Effector CD4-positive, alpha-beta T cell (primary cell): ENCODE data around the gene TFDP2.
"Not testable (repeated sequence)": the region's sequence is repeated elsewhere in the genome, so short reads cannot be mapped to it uniquely, and the experiment has no call there.

Source experiments
- DNase-seq: peaks from one replicate; pipeline ENCODE4 v3.0.0-alpha.2; 2020

Gene TFDP2

DNA sequence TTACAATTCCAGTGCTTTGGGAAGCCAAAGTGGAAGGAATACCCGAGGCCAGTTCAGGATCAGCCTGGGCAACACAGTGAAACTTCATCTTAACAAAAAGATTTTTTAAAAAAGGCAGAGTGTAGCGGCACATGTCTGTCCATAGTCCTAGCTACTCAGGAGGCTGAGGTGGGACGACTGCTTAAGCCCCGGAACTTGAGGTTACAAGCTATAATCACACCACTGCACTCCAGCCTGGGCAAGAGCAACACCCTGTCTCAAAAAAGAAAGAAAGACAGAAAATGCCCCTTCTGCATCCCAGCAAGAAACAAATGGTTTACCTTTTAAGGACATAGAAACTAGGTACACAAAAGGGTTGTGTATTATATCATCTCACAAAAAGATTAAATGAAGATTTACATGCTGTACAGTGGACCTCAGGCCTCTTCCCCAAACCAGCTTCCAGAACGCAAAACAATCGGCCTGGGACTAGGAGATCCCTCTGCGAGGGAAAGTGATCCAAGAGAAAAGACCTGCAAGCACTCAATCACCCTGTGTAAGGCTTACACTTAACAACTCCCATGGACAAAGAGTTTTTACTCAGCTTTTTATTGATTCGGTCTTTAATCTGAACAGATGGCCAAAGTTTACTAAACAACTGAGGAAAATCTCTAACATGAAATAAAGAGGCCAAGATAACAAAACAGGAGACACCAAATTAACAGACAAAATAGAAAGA lies 21.2 kb downstream of the TFDP2 start:
- DNase-seq = no peak

GRCh38 chr3:142124243-142124642 lies 25.1 kb downstream of the TFDP2 start:
- no peak for DNase-seq

- DNase-seq = no peak
Measured at GRCh38 chr3:142120707-142121106, 28.6 kb downstream of the TFDP2 start.

DNA sequence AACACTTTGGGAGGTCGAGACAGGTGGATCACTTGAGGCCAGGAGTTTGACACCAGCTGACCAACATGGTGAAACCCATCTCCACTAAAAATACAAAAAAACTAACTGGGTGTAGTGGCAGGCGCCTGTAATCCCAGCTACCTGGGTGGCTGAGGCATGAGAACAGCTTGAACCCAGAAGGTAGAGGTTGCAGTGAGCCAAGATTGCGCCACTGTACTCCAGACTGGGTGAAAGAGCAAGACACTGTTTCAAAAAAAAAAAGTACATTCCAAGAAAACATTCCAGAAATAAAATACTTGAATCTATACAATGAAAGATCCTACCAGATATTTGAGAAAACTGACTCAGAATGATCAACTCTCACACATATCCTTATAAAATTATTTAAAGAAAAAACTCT lies 30.4 kb downstream of the TFDP2 start:
- DNase-seq = no peak

DNA sequence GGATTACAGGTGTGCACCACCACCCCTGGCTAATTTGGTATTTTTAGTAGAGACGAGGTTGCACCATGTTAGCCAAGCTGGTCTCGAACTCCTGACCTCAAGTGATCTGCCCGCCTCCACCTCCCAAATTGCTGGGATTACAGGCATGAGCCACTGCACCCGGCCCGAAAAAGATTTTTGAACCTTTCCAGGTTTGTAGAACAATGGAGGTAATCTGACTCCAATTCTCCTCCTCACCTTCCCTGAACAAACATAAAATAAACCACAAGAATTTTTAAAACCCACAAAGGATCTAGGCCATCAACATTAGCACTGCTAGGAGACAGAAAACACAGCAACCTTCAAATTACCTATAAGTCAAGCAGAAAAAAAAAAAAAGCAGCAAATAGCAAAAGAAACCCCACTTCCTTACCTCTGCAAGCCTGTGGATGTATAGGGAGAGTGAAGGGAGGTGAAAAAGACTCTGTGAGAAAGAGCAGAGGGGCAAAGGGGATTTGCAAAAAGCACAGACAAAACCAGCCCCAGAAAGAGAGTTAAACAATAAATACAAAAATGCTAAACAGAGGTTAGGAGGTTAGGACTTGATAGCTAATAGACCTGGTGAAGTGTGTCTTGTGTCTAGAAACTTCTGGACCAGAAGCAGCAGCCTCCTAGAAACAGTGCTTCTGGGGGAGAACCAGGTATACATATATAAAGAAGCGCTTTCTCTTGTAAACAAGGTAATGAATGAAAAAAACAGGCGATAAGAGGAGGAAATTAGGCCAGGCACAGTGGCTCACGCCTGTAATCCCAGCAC lies 32.1 kb downstream of the TFDP2 start:
- DNase-seq = no peak

DNA sequence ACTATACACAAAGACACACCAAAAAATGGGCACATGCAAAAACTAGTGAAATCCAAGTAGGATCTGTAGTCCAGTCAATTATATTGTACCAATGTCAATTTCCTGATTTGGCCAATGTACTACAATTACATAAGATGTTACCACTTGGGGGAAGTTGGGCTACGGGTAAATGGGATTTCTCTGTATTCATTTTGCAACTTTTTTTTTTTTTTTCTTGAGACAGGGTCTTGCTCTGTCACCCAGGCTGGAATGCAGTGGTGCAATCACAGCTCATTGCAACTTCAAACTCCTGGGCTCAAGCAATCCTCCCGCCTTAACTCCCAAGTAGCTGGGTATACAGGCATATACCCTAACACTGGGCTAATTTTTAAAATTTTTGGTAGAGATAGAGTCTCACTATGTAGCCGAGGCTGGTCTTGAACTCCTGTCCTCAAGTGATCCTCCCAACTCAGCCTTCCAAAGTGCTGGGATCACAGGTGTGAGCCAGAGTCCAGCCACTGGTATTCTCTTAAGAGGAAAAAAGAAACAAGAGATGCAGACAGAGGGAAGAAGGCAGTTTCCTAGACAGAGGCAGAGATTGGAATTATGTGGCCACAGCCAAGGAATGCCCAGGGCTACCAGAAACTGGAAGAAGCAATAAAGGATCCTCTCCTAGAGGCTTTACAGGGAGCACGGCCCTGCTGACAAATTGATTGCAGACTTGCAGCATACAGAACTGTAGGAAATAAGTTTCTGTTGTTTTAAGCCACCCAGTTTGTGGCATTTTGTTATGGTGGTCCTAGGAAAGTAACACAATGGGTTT lies 33.3 kb downstream of the TFDP2 start:
- no peak for DNase-seq

- DNase-seq = no peak
Measured at GRCh38 chr3:142112601-142113000, 36.7 kb downstream of the TFDP2 start.

DNA sequence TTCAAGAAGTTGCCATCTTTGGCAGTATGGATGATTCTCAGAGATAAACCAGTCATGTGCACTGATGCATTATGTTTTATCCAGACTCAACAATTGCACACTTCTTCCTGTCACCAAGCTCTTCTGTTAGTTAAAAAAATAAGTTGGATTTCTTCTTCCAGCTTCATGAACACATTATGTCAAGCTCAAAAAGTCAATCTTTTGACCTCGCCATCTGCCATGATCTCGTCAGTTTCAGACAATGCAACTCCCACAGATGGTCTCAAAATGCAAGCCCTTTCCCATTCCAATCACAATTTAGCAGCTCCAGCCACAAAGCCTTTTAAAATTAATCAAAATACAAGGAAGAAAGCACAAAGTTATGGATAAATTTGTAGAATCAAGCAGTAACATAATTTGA lies 42.8 kb downstream of the TFDP2 start:
- DNase-seq = no peak

DNA sequence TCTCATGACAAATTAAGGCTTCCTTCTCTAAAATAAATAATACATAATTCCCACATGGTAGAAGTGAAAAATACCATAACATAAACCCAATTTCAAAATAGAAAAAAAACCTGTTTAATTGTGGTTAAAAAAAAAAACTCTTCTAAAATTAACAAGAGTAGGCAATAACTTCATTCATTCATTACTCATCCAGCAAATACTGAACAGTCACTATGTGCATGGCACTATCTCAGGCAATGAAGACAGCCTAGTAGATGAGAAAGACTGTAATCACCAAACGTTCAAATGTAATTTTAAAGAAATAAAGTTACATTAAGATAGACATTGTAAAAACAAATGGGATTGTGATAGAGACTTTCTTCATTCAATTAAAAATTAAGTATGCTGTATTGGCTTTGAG lies 43.4 kb downstream of the TFDP2 start:
- no peak for DNase-seq

GRCh38 chr3:142104763-142105162 lies 44.6 kb downstream of the TFDP2 start:
- no peak for DNase-seq

DNA sequence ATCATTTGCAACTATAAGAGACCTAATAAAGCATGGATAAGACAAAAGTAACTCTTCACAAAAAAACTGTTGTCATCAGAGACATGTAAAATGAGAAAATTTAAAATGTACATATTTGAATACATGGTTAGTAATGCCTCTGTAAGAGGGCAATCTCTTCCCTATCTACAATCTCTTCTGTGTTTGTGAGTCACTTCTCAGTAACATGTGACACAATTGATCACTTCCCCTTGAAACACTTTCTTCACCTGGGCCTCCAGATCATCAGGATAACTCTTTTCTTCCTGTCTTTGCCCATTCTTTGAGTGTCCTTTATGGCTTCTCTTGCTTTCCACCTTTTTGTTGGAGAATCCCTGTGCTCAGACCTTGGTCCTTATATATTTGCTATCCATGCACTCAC lies 50.4 kb downstream of the TFDP2 start:
- no peak for DNase-seq

GRCh38 chr3:142097099-142097843 lies 52.1 kb downstream of the TFDP2 start:
- no peak for DNase-seq

DNA sequence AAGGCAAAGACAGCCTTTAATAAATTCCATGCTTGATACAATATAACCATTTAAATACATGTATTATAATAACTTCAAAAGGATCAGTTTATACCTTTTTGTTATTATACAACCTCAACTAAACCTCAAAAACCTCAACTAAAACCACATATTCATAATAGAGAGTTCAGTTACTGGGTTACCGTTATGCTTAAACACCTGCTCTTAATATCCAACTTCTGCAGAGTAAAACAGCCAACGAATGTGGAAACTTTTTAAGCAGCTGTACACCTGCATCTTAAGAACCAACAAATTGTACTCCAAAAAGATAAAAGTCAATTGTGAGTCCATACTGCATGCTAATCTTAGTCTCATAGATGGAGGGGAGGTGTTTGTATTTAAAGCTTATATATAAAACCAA lies 53.5 kb downstream of the TFDP2 start:
- no peak for DNase-seq

DNA sequence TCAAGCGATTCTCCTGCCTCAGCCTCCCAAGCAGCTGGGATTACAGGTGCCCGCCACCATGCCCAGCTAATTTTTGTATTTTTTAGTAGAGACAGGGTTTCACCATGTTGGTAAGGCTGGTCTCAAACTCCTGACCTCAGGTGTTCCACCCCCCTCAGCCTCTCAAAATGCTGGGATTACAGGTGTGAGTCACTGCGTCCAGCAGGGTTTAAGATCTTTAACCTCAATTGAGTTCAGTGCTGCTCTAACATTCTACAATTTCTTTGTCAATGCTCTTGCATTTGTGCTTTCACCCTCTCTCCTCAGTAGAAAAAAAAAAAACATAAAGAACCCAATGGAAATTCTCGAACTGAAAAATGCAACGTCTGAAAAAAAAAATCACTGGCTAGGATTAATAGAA lies 60.4 kb downstream of the TFDP2 start:
- DNase-seq = not testable (repeated sequence)

DNA sequence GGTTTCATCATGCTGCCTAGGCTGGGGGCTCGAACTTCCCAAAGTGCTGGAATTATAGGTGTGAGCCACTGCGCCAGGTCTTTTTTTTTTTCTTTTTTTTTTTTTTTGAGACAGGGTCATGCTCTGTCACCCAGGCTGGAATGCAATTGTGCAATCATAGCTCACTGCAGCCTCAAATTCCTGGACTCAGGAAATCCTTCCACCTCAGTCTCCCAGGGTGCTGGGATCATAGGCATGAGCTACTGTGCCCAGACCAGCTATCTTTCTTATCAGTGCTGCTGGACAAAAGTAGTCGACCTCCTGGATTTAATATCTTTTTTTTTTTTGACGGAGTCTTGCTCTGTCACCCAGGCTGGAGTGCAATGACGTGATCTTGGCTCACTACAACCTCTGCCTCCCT lies 60.8 kb downstream of the TFDP2 start:
- DNase-seq = no peak

- DNase-seq = no peak
Measured at GRCh38 chr3:142087676-142088075, 61.7 kb downstream of the TFDP2 start.

- DNase-seq = no peak
Measured at GRCh38 chr3:142086581-142087090, 62.7 kb downstream of the TFDP2 start.

DNA sequence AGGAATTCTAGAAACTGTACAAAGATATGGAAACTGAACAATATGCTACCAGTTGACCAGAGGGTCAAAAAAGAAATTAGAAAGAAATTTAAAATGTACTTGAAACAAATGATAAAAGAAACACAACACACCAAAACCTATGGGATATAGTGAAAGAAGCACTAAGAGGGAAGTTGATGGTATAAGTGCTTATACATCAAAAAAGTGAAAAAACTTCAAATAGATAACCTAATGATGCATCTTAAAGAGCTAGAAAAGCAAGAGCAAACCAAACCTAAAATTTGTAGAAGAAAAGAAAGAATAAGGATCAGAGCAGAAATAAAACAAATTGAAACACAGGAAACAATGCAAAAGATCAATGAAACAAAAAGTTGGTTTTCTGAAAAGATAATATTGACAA lies 68.2 kb downstream of the TFDP2 start:
- DNase-seq = no peak

GRCh38 chr3:142077859-142078500 lies 71.4 kb downstream of the TFDP2 start:
- DNase-seq = no peak

- DNase-seq = no peak
Measured at GRCh38 chr3:142077155-142077858, 72.0 kb downstream of the TFDP2 start.

GRCh38 chr3:142075656-142076055 lies 73.7 kb downstream of the TFDP2 start:
- DNase-seq = not testable (repeated sequence)
